OCI-LY1 (cell line): ENCODE data around the gene RASAL2.

Experiments
- H2AFZ ChIP-seq: fragments of 200-600 bp; sonication (generic), shearing (Covaris generic); 2 replicates; pipeline ENCODE4 v1.6.0; 2014; ENCODE audit warnings: antibody characterized with exemption, mild to moderate bottlenecking, low read length
- H3F3A ChIP-seq: fragments of 200-600 bp; sonication (generic), shearing (Covaris generic); 2 replicates; pipeline ENCODE4 v1.6.0; 2014; ENCODE audit warnings: mild to moderate bottlenecking, antibody characterized with exemption, low read length, moderate library complexity; ENCODE audit not compliant: insufficient read depth
- H3K27ac ChIP-seq: fragments of 200-600 bp; sonication (generic); 2 replicates; pipeline ENCODE4 v1.5.1; 2014; ENCODE audit warnings: low read length, mixed run types, mild to moderate bottlenecking, low read depth; ENCODE audit not compliant: poor library complexity, severe bottlenecking
- H3K27me3 ChIP-seq: fragments of 200-600 bp; sonication (generic); 2 replicates; pipeline ENCODE4 v1.6.0; 2014; ENCODE audit warnings: antibody characterized with exemption, mild to moderate bottlenecking, low read length, moderate library complexity; ENCODE audit not compliant: insufficient read depth
- H3K36me3 ChIP-seq: fragments of 200-600 bp; sonication (generic); 2 replicates; pipeline ENCODE4 v1.6.1; 2014; ENCODE audit warnings: mild to moderate bottlenecking, antibody characterized with exemption, low read length, moderate library complexity, mixed read lengths; ENCODE audit not compliant: insufficient read depth
- H3K4me1 ChIP-seq: fragments of 200-600 bp; sonication (generic); 2 replicates; pipeline ENCODE4 v1.5.1; 2014; ENCODE audit warnings: mild to moderate bottlenecking, low read length, moderate library complexity; ENCODE audit not compliant: insufficient read depth, severe bottlenecking
- H3K4me2 ChIP-seq: fragments of 200-600 bp; sonication (generic), shearing (Covaris generic); 2 replicates; pipeline ENCODE4 v1.6.1; 2014; ENCODE audit warnings: low read length
- H3K4me3 ChIP-seq: fragments of 200-600 bp; sonication (generic); 2 replicates; pipeline ENCODE4 v1.5.1; 2014; ENCODE audit warnings: low read length, low read depth, mild to moderate bottlenecking, mixed read lengths; ENCODE audit not compliant: poor library complexity, severe bottlenecking
- H3K79me2 ChIP-seq: fragments of 200-600 bp; shearing (Covaris generic); 2 replicates; pipeline ENCODE4 v1.6.1; 2016; ENCODE audit warnings: mixed run types, low read length, mixed read lengths; ENCODE audit not compliant: insufficient read depth
- H3K9ac ChIP-seq: fragments of 200-600 bp; sonication (generic), shearing (Covaris generic); 2 replicates; pipeline ENCODE4 v1.6.1; 2014; ENCODE audit warnings: mild to moderate bottlenecking, low read length, mixed read lengths
- H3K9me2 ChIP-seq: fragments of 200-600 bp; sonication (generic), shearing (Covaris generic); 2 replicates; pipeline ENCODE4 v1.6.1; 2014; ENCODE audit warnings: low read depth, mild to moderate bottlenecking, low read length, mixed read lengths
- H3K9me3 ChIP-seq: fragments of 200-600 bp; shearing (Covaris generic); 2 replicates; pipeline ENCODE4 v1.6.1; 2014; ENCODE audit warnings: low read length, mixed read lengths
- H4K20me1 ChIP-seq: fragments of 200-600 bp; sonication (generic), shearing (Covaris generic); 2 replicates; pipeline ENCODE4 v1.6.0; 2016; ENCODE audit warnings: mild to moderate bottlenecking, low read length; ENCODE audit not compliant: insufficient read depth
- CTCF ChIP-seq: fragments of 200-600 bp; sonication (generic), shearing (Covaris generic); IDR thresholded peaks from 2 replicates; pipeline ENCODE4 v1.5.1; 2017; ENCODE audit warnings: mild to moderate bottlenecking, antibody characterized with exemption, low read length, moderate library complexity, mixed read lengths
- EZH2 ChIP-seq: fragments of 200-600 bp; sonication (generic), shearing (Covaris generic); IDR thresholded peaks from 2 replicates; pipeline ENCODE4 v1.8.0; 2017; ENCODE audit warnings: borderline replicate concordance, mixed run types, mild to moderate bottlenecking, antibody characterized with exemption, low read length, moderate library complexity, mixed read lengths

The RASAL2 gene

DNA sequence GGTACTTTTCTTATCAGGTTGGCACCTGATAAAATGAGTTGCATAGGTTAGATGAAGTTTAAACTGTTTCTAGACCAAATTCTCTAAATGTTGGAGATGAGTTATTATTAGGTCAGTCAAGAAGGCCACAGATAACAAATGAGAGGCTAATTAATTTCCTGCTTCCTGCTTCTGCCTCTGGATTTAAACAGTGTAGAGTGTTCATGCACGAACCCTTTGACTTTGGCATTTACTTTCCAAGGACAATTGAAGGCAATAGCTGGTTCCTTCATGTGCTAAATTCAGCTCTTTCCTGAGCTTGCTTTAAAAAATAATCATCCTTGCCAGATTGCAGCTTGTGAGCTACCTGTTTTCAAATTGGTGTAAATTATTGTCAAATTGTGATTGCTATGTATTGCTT is 80.6 kb downstream of the RASAL2 start:
- no peaks in the 10 kb centered on the region for H3K4me1 ChIP-seq
- TF ChIP-seq EZH2: no peak
- TF ChIP-seq CTCF: no peak
- H3K4me2 ChIP-seq: no peak overlapping the region
- H4K20me1 ChIP-seq: no peaks in the 10 kb centered on the region
- no peak overlapping the region for H3K4me3 ChIP-seq
- no peaks in the 10 kb centered on the region for H3F3A ChIP-seq
- no peaks in the 10 kb centered on the region for H3K9me3 ChIP-seq
- no peak overlapping the region for H2AFZ ChIP-seq
- no peak overlapping the region for H3K27ac ChIP-seq
- H3K9me2 ChIP-seq: no peaks in the 10 kb centered on the region
- no peaks in the 10 kb centered on the region for H3K79me2 ChIP-seq
- no peak overlapping the region for H3K9ac ChIP-seq
- no peaks in the 10 kb centered on the region for H3K36me3 ChIP-seq
- no peaks in the 10 kb centered on the region for H3K27me3 ChIP-seq

- Histone ChIP-seq H3K27ac (no peak overlapping the region), H3K79me2 (no peaks in the 10 kb centered on the region), H3K4me3 (no peak overlapping the region), H3K9ac (no peak overlapping the region), H2AFZ (no peak overlapping the region), H3K27me3 (no peaks in the 10 kb centered on the region), H4K20me1 (no peaks in the 10 kb centered on the region), H3K4me2 (no peak overlapping the region), H3K9me2 (no peaks in the 10 kb centered on the region), H3K36me3 (no peaks in the 10 kb centered on the region), H3F3A (no peaks in the 10 kb centered on the region), H3K9me3 (no peaks in the 10 kb centered on the region), H3K4me1 (no peaks in the 10 kb centered on the region)
- TF ChIP-seq EZH2 (no peak), CTCF (no peak)
These were observed 86.5 kb downstream of the RASAL2 start for GRCh38 chr1:178180405-178180804.

DNA sequence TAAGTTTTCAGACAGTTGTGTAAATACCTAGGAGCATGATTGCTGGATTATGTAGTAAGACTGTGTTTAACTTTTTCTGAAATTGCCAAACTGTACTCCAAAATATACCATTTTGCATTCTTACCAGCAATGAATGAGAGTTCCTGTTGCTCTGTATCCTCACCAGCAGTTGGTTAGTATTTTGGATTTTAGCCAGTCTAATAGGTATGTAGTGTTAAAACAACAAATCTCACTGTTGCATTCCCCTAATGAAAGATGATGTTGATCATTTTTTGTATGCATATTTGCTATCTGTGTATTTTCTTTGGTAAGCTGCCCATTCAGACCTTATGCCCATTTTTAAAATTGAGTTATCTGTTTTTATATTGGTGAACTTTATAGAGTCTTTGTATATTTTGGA is 89.9 kb downstream of the RASAL2 start:
- H4K20me1 ChIP-seq: no peaks in the 10 kb centered on the region
- H3K4me2 ChIP-seq: no peak overlapping the region
- no peaks in the 10 kb centered on the region for H3F3A ChIP-seq
- no peak overlapping the region for H3K4me3 ChIP-seq
- H3K79me2 ChIP-seq: no peaks in the 10 kb centered on the region
- no peaks in the 10 kb centered on the region for H3K36me3 ChIP-seq
- no peak overlapping the region for H2AFZ ChIP-seq
- H3K4me1 ChIP-seq: no peaks in the 10 kb centered on the region
- no peaks in the 10 kb centered on the region for H3K9me2 ChIP-seq
- TF ChIP-seq EZH2 (no peak), CTCF (no peak)
- H3K27me3 ChIP-seq: no peaks in the 10 kb centered on the region
- H3K9me3 ChIP-seq: no peaks in the 10 kb centered on the region
- H3K27ac ChIP-seq: no peak overlapping the region
- H3K9ac ChIP-seq: no peak overlapping the region
